ENCODE data around the gene RFWD3.

The RFWD3 gene

GRCh38 chr16:74582970-74583369 lies 83.7 kb downstream of the RFWD3 start:
- DNase-seq (ENCODE audit: low read depth in 2 of 2): no peak

- no peak for DNase-seq (ENCODE audit: low read depth in 2 of 2)
These were observed 85.8 kb downstream of the RFWD3 start for GRCh38 chr16:74580833-74581232.

GRCh38 chr16:74578838-74579237 lies 87.8 kb downstream of the RFWD3 start:
- no peak for DNase-seq (ENCODE audit: low read depth in 2 of 2)

GRCh38 chr16:74578433-74578832 lies 88.2 kb downstream of the RFWD3 start:
- no peak for DNase-seq (ENCODE audit: low read depth in 2 of 2)

GRCh38 chr16:74577882-74578366 lies 88.8 kb downstream of the RFWD3 start:
- no peak for DNase-seq (ENCODE audit: low read depth in 2 of 2)

GRCh38 chr16:74575807-74576643 lies 90.7 kb downstream of the RFWD3 start:
- DNase-seq (ENCODE audit: low read depth in 2 of 2): no peak

GRCh38 chr16:74575175-74575806 lies 91.4 kb downstream of the RFWD3 start:
- no peak for DNase-seq (ENCODE audit: low read depth in 2 of 2)

- no peak for DNase-seq (ENCODE audit: low read depth in 2 of 2)
These were observed 92.5 kb downstream of the RFWD3 start for GRCh38 chr16:74574146-74574545.

GRCh38 chr16:74573622-74574021 lies 93.1 kb downstream of the RFWD3 start:
- no peak for DNase-seq (ENCODE audit: low read depth in 2 of 2)
